TTC549 (cell line): ENCODE data around the gene SLC25A44.

ENCODE experiments used
- FAIRE-seq: peaks from 2 replicates; lab custom pipeline; 2012; peaks lifted over from hg19 to GRCh38; lab: Jason Lieb, UNC

SLC25A44 gene

DNA sequence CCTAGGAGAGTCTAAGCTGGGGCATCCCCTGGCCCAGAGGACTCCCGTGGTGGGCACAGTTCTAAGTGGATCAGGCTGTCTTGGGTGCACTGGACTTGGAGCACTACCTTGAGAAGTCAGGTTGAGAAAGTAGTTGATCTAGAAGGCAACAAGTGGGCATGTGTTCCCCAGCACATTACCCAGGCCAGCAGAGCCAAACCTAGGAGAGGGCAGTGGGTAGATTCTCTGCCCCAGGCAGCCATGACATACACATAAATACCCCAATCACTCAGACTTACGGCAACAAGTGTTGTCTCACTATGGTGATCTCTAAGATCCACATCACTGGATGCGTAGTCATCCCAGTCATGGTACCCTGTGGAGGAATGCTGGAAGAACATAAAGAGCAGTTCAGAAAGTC, 17.3 kb downstream of the SLC25A44 start:
- no peak for FAIRE-seq

DNA sequence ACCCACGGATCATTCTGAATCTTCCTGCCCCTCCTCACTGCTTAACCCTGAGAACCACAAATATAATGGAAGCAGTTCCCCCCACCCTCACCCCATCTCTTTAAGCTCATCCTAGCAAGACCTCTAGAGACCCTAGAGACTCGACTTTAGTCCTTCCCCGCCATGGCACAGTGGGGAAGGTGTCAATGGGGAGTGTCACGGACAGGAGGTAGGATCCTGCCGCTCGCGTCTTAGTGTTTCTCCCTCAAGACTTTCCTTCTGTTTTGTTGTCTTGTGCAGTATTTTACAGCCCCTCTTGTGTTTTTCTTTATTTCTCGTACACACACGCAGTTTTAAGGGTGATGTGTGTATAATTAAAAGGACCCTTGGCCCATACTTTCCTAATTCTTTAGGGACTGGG, 18.2 kb downstream of the SLC25A44 start:
- FAIRE-seq = no peak

DNA sequence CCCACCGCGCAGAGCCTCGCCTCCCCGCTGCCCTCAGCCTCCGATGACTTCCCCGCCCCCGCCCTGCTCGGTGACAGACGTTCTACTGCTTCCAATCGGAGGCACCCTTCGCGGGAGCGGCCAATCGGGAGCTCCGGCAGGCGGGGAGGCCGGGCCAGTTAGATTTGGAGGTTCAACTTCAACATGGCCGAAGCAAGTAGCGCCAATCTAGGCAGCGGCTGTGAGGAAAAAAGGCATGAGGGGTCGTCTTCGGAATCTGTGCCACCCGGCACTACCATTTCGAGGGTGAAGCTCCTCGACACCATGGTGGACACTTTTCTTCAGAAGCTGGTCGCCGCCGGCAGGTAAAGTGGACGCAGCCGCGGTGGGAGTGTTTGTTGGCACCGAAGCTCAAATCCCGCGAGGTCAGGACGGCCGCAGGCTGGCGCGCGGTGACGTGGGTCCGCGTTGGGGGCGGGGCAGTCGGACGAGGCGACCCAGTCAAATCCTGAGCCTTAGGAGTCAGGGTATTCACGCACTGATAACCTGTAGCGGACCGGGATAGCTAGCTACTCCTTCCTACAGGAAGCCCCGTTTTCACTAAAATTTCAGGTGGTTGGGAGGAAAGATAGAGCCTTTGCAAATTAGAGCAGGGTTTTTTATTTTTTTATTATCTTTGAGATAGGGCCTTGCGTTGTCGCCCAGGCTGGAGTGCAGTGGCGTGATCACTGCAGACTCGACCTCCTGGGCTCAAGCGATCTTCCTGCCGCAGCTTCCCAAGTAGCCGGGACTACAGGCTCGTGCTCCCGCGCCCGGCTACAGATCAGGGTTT, 19.1 kb downstream of the SLC25A44 start, which contains the start of gene PMF1:
TSS of gene PMF1 (plus strand) at position 175 of the 811 bp plus-strand sequence. CDS start at position 184, 9 bp downstream.
- no peak for FAIRE-seq

DNA sequence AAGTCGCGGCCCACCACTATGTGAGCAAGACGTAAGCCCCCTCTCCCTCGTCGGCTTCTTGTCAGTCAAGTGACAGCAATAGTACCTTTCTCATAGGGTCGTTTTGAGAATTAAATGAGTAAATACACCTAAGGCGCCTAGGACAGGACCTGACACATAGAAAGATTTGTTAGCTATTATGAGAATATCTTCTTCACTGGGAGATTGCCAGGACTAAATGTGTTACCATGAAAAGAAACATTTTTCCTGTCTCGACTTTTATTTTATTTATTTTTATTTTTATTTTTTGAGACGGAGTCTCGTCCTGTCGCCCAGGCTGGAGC, 19.7 kb downstream of the SLC25A44 start:
- no peak for FAIRE-seq

DNA sequence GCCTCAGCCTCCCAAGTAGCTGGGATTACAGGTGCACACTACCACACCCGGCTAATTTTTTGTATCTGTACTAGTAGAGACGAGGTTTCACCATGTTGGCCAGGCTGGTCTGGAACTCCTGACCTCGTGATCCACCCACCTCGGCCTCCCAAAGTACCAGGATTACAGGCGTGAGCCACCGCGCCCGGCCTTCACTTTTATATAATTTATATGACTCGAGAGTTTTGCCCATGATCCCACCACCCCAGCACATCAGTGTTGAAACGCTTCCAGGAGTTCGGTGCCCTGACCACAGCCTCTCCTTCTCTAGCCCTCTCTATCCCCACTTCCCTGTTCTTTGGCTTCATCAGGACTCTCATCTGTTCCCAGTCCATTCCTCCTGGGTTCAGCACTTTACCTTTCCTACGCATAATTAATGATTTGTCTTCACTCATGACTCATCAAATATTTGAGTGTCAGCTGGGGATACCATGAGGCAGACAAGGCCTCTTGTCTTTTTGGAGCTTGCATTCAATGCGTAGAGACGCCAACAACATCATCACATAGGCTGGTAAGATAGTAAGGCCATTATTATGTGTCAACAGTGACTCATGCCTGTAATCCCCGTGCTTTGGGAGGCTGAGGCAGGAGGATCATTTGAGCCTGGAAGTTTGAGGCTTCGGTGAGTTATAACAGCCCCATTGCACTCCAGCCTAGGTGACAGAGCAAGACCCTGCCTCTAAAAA, 20.3 kb downstream of the SLC25A44 start:
- no peak for FAIRE-seq

- FAIRE-seq = peak; percentile 73
These were observed 22.6 kb downstream of the SLC25A44 start for GRCh38 chr1:156216361-156217086.

GRCh38 chr1:156217871-156218270, 24.0 kb downstream of the SLC25A44 start:
- no peak for FAIRE-seq

DNA sequence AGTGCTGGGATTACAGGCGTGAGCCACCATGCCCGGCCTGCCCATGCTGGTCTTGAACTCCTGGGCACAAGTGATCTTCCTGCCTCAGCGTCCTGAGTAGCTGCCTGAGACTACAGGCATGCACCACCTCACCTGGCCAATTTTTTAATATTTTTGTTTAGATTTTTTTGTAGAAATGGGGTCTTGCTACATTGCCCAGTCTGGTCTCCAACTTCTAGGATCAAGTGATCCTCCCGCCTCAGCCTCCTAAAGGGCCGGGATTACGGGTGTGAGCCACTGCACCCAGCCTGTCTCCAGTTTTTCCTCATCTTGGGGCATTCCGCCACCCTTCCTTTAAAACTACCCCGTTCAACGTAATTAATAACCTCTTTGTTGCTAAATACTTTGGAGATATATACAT, 26.3 kb downstream of the SLC25A44 start:
- no peak for FAIRE-seq

DNA sequence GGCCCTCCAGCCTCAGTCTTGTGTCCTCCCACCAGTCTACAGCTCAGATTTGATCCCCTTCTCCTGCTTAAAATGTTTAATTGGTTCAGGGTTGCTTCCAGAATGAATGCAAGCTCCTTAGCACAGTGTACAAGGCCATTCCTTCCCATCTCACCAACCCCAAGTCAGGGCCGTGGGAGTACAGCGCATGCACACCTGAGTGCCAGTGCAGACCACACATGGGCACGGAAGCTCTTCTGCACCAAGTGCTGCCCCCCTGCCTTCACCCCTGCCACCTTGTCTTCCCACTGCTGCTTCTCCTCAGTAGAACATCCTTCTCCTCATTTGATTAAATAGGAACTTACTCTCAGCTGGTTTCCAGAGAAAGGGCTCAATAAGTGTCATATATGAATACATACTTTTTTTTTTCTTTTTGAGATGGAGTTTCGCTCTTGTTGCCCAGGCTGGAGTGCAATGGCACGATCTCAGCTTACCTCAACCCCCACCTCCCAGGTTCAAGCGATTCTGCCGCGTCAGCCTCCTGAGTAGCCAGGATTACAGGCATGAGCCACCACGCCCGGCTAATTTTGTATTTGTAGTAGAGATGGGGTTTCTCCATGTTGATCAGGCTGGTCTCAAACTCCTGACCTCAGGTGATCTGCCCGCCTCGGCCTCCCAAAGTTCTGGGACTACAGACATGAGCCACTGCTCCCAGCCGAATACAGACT, 28.2 kb downstream of the SLC25A44 start:
- FAIRE-seq = no peak

DNA sequence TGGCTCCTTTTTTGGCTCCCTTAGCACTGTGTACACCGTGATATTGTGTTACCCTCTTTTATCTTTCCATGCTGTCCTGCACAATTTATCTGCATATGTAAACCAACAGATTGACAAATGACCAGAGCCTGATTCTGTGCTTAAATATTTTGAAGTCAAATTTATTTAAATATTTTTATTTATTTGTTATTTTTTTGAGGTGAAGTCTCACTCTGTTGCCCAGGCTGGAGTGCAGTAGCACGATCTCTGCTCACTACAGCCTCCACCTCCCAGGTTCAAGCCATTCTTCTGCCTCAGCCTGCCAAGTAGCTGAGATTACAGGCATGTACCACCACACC, 31.7 kb downstream of the SLC25A44 start:
- no peak for FAIRE-seq

DNA sequence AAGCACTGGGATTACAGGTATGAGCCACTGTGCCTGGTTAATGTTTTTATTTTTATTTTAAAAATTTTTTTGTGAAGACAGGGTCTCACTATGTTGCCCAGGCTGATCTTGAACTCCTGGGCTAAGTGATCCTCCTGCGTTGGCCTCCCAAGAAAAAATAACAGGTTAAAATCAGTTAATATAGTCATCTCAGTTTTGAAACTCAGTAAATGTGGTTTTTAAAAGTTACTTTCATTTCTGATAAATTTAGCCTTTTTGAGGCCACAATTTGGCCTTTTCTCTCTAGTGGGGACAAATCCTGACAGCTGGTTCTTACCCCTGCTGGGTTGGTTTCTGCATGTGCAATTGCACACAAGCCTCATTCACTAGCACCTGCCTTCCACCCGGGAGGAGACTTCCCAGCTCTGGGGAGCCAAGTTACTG, 32.2 kb downstream of the SLC25A44 start:
- FAIRE-seq = no peak

DNA sequence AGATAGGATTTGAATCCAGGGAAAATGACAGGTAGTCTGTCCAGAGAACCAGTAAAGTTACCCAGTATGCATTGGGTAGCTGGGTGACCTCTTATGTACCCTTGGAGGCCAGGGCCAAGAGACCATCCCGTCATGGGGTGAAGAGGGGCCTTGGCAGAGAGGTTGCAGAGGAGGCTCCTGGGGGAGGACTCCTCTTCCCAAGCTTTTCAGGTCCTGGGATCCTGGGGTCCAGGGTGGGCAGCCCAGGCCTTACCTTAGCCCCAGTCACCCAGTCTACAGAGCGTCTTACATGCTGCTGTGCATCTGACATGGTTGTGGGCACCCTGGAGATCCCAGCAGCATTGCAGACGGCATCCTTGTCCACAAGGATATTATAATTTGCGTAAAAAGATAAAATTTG, 32.9 kb downstream of the SLC25A44 start:
- FAIRE-seq = no peak

DNA sequence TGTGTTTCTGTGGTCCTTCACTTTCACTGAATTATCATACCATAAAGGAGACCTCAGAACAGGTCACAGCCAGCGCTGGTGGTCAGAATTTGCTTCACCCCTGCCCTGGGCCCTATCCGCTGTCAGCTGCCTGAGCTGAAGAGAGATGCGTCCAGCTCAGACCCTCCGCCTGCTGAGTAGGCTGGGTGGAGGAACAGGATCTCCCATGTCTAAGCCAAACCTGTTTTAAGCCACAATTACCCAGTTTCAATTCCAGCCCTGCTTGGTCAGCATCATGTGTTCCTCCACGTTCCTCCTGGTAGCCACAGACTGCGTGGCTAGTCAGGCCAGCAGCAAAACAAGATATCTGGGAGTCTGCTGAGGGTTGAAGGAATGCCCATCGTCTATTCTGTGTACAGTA, 34.6 kb downstream of the SLC25A44 start:
- FAIRE-seq = no peak

DNA sequence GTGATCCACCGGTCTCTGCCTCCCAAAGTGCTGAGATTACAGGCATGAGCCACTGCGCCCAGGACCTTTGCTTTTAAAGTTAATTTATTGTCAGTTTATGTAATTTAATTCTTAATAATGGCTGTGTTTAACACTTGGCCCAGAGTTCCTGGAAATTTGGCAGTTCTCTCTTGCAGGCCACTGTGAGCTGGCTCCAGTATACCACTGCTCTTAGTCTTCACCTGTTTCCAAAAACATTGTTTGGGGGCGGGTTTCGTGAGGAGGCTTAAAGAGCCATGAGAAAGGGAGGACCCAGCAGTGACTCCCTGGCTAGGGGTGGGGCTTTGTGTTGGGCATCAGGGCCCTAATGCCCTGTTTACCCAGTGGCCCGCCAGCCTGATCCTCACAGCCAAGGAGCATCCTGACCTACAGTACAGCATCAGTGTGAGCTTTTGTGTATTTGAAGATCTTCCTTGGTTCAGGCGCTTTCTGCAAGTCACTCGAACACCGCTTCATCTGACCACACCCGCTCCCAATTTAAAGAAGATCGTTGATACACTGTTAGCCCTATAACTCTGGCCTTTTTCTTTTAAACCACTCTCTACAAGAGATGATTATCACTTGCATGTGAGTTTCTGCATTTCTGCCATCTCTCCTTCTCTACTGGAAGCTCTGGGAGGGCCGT, 36.0 kb downstream of the SLC25A44 start:
- no peak for FAIRE-seq

DNA sequence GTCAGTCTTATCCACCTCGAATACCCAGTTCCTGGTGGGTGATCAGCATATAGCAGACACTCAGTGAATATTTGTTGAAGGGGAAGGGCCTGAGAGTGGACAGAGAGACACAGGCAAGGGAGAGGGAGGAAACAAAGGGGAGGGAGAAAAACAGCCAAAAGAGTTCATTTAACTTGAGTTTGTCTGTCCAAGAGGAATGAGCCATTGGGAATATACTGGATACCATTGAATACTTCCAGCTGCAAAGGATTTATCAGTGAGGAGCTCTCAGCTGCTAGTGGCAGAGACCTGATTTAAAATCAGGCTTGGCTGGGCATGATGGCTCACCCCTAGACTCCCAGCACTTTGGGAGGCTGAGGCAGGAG, 36.6 kb downstream of the SLC25A44 start:
- no peak for FAIRE-seq

DNA sequence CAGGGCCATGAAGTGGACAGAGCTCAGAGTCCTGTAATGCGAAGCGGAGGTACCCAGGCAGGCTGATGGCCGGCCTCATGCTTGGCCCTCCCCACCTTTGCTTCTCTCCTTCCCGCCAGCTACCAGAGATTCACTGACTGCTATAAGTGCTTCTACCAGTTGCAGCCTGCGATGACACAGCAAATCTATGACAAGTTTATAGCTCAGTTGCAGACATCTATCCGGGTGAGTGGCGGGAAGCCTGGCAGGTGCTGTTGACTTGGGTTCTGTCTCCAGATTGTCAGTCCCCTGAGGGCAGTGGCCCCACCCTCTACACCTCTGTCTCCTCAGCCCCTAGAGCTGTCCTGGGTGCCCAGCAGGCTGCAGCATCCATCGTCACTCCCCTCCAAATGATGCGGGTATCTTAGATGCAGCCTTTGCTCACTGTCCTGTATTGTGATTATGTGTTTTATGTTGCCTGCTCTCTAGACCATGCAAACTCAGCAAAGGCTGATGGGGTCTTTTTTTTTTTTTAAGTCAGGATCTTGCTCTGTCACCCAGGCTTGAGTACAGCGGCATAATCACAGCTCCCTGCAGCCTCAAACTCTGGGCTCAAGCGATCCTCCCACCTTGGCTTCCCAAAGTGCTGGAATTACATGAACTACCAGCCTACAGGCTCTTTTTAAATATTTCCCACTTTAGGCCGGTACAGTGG, 38.4 kb downstream of the SLC25A44 start:
- FAIRE-seq = no peak

- FAIRE-seq = no peak
These were observed 39.7 kb downstream of the SLC25A44 start for GRCh38 chr1:156233426-156234127.

DNA sequence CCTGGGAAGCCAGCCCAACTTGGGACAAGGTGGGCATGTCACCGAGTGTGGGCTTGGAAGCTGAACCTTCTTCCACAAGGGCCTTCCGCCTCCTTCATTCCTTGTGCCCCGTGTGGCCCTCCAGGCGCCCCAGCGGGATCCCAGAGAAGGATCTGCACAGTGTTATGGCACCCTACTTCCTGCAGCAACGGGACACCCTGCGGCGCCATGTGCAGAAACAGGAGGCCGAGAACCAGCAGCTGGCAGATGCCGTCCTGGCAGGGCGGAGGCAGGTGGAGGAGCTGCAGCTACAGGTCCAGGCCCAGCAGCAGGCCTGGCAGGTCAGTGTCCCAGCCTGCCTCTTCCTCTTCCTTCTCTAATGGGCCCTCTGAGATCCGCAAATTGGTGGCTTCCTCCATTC, 42.3 kb downstream of the SLC25A44 start:
- no peak for FAIRE-seq

DNA sequence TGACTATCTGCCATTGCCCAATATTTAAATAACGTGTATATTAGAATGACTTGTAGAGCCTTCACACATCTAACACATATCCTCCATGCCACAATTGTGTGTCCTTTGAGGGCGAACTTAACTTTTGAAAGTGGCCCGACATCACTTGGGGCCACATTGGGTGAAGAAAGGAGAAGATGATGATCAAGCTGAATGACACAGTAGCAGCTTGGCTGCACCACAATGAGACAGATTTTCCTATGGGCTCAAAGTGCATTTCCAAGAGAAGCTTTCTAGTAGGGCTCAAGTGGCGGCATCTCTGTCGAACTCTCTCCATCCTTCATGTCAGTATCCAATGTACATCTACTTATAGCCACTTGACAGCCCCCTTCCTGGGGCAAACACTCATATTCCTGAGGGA, 44.3 kb downstream of the SLC25A44 start:
- FAIRE-seq = no peak

DNA sequence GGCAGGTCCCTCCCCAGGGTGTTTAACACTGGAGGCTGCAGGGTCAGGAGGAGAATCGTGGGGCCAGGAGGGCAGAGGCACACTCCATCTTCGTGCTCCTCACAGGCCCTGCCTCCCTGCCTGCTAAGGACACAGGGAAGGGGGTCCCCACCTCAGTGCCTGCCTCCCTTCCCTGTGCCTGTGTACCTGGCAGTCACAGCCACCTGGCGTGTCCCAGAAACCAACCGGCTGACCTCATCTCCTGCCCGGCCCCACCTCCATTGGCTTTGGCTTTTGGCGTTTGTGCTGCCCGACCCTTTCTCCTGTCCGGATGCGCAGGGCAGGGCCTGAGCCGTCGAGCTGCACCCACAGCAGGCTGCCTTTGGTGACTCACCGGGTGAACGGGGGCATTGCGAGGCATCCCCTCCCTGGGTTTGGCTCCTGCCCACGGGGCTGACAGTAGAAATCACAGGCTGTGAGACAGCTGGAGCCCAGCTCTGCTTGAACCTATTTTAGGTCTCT, 47.5 kb downstream of the SLC25A44 start:
- FAIRE-seq = no peak

DNA sequence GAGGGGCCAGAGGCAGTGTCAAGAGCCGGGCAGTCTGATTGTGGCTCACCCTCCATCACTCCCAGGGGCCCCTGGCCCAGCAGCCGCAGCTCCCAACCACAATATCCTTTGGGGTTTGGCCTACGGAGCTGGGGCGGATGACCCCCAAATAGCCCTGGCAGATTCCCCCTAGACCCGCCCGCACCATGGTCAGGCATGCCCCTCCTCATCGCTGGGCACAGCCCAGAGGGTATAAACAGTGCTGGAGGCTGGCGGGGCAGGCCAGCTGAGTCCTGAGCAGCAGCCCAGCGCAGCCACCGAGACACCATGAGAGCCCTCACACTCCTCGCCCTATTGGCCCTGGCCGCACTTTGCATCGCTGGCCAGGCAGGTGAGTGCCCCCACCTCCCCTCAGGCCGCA, 48.0 kb downstream of the SLC25A44 start, which contains the start of gene BGLAP:
TSS of gene BGLAP (plus strand) at position 259 of the 400 bp plus-strand sequence. CDS start at position 307, 48 bp downstream.
- no peak for FAIRE-seq
